Activated CD4-positive, alpha-beta T cell treated with anti-CD3 and anti-CD28 coated beads, Interleukin-2, amount 10 ng/mL, durations not matched to agents 7 days and 5 days (primary cell): ENCODE data around the gene OLIG1. TPM values are rescaled to one million over a fixed set of nuclear protein-coding genes. Genes with fewer than 3 reads are reported as not detected.

ENCODE experiments used
- CTCF ChIA-PET: fragments of 350-600 bp; sonication (Branson Sonifier 250); formaldehyde crosslinking; loops from one replicate; lab custom pipeline; 2021; ENCODE audit warnings: antibody characterized with exemption; lab: Charles Lee
- POLR2A ChIA-PET: fragments of 350-600 bp; sonication (Branson Sonifier 250); formaldehyde crosslinking; loops from one replicate; lab custom pipeline; 2021; ENCODE audit warnings: antibody characterized with exemption; lab: Charles Lee
- DNase-seq: peaks from one replicate; pipeline ENCODE4 v3.0.0-alpha.2; 2020
- H3K27ac Mint-ChIP-seq: one replicate; pipeline ENCODE4 v1.8.0; 2021; ENCODE audit warnings: mild to moderate bottlenecking, moderate library complexity, mixed read lengths
- H3K27me3 Mint-ChIP-seq: one replicate; pipeline ENCODE4 v1.8.0; 2021; ENCODE audit warnings: mixed read lengths
- H3K36me3 Mint-ChIP-seq: one replicate; pipeline ENCODE4 v1.8.0; 2021; ENCODE audit warnings: low read depth, mixed read lengths
- H3K4me1 Mint-ChIP-seq: one replicate; pipeline ENCODE4 v1.8.0; 2021; ENCODE audit warnings: mixed read lengths
- H3K4me3 Mint-ChIP-seq: one replicate; pipeline ENCODE4 v1.8.0; 2021; ENCODE audit warnings: mild to moderate bottlenecking, moderate library complexity, mixed read lengths
- H3K9me3 Mint-ChIP-seq: one replicate; pipeline ENCODE4 v1.8.0; 2021; ENCODE audit warnings: mixed read lengths
- total RNA-seq, 2 experiments: library from RNA; stranded (reverse); gene quantifications; one replicate each; pipeline ENCODE4 v1.2.3, GENCODE V29; 2021

Gene OLIG1
- total RNA-seq, 2 experiments from 2014 or later = not detected

DNA sequence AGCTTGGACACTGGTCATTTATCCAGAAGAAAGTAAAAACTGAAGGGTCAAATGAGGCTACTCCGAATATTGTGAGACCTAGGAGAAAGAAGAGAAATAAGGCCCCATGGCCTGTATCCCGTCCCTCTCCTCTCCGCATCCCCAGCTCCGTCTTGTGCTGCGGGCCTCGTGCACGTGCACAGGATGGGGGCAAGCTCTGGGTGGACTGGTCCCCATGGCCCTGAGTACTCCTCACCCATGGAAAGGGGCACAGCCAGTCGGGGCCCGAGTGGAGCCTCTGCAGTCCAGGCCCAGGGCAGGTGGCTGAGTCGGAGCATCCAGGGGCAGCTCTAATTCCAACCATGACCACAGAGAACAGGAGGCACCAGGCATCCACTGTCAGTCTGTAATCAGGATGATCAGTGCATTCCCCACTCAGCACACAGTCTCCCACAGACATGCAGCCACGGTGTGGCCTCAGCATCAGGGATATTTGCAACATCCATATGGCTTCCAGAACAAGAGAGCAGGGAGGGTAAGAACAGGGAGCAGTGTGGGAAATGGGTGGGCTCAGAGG lies 12.5 kb upstream of the OLIG1 start:
- Mint-ChIP-seq H3K4me1 (peaks cover 12% of the 10 kb centered on the region), H3K27me3 (peaks cover 14% of the 10 kb centered on the region), H3K4me3 (no peak overlapping the region), H3K9me3 (no peaks in the 10 kb centered on the region), H3K27ac (no peak overlapping the region), H3K36me3 (no peaks in the 10 kb centered on the region)
- DNase-seq = no peak
- CTCF ChIA-PET = no interaction called here
- POLR2A ChIA-PET = no interaction called here

GRCh38 chr21:33058527-33058926 lies 11.4 kb upstream of the OLIG1 start:
- DNase-seq = no peak
- ChIA-PET POLR2A (no interaction called here), CTCF (no interaction called here)
- Mint-ChIP-seq H3K36me3 (no peaks in the 10 kb centered on the region), H3K27ac (no peak overlapping the region), H3K9me3 (no peaks in the 10 kb centered on the region), H3K27me3 (peaks cover 19% of the 10 kb centered on the region), H3K4me1 (peaks cover 12% of the 10 kb centered on the region), H3K4me3 (no peak overlapping the region)

GRCh38 chr21:33058957-33059356 lies 11.0 kb upstream of the OLIG1 start:
- no peaks in the 10 kb centered on the region for H3K9me3 Mint-ChIP-seq
- no peaks in the 10 kb centered on the region for H3K36me3 Mint-ChIP-seq
- ChIA-PET POLR2A (no interaction called here), CTCF (interaction anchor here (0.5 kb wide), 1 partner anchor 9 kb away, joined by 3 read pairs; no protein-coding TSS in a partner anchor)
- no peak overlapping the region for H3K27ac Mint-ChIP-seq
- peaks cover 21% of the 10 kb centered on the region for H3K27me3 Mint-ChIP-seq
- H3K4me3 Mint-ChIP-seq = no peak overlapping the region
- peaks cover 12% of the 10 kb centered on the region for H3K4me1 Mint-ChIP-seq
- no peak for DNase-seq

GRCh38 chr21:33059380-33059841 lies 10.5 kb upstream of the OLIG1 start:
- Mint-ChIP-seq H3K27me3 (peaks cover 21% of the 10 kb centered on the region), H3K9me3 (no peaks in the 10 kb centered on the region)
- POLR2A ChIA-PET = no interaction called here

DNA sequence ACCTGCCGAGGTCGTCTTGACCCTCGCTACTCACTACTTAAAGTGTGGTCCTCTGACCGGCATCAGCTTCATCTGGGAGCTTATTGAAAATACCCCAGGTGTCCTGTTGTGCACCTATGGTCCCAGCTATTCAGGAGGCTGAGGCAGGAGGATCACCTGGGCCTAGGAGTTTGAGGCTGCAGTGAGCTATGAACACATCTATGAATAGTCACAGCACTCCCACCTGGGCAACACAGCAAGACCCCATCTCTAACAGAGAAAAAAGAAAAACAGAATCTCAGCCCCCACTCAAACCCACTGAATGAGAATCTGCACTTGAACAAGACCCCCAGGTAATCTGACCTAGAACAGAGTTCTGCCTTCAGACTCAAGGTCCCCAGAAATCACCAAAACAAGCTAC lies 8.7 kb upstream of the OLIG1 start:
- H3K4me1 Mint-ChIP-seq = peaks cover 12% of the 10 kb centered on the region
- CTCF ChIA-PET = no interaction called here
- H3K4me3 Mint-ChIP-seq = no peak overlapping the region
- POLR2A ChIA-PET = no interaction called here
- H3K27me3 Mint-ChIP-seq = peaks cover 31% of the 10 kb centered on the region
- H3K9me3 Mint-ChIP-seq = no peaks in the 10 kb centered on the region
- DNase-seq = no peak
- no peaks in the 10 kb centered on the region for H3K36me3 Mint-ChIP-seq
- no peak overlapping the region for H3K27ac Mint-ChIP-seq

More at GRCh38 chr21:33059380-33059841, 10.5 kb upstream of the OLIG1 start:
- CTCF ChIA-PET = interaction anchor here (0.5 kb wide), 1 partner anchor 10 kb away, joined by 3 read pairs; no protein-coding TSS in a partner anchor
- H3K27ac Mint-ChIP-seq = no peak overlapping the region
- H3K36me3 Mint-ChIP-seq = no peaks in the 10 kb centered on the region
- H3K4me1 Mint-ChIP-seq = peaks cover 12% of the 10 kb centered on the region
- DNase-seq = no peak
- no peak overlapping the region for H3K4me3 Mint-ChIP-seq

- CTCF ChIA-PET = interaction anchor here (0.7 to 1.5 kb wide), 3 partner anchors 11 to 36 kb away, joined by 3 to 4 read pairs (median 3); no protein-coding TSS in a partner anchor
- POLR2A ChIA-PET = no interaction called here
- Mint-ChIP-seq H3K36me3 (no peaks in the 10 kb centered on the region), H3K9me3 (no peaks in the 10 kb centered on the region), H3K4me3 (no peak overlapping the region), H3K27ac (no peak overlapping the region), H3K27me3 (peaks cover 49% of the 10 kb centered on the region), H3K4me1 (peaks cover 12% of the 10 kb centered on the region)
- no peak for DNase-seq
Observed at GRCh38 chr21:33063375-33063883, 6.5 kb upstream of the OLIG1 start.

DNA sequence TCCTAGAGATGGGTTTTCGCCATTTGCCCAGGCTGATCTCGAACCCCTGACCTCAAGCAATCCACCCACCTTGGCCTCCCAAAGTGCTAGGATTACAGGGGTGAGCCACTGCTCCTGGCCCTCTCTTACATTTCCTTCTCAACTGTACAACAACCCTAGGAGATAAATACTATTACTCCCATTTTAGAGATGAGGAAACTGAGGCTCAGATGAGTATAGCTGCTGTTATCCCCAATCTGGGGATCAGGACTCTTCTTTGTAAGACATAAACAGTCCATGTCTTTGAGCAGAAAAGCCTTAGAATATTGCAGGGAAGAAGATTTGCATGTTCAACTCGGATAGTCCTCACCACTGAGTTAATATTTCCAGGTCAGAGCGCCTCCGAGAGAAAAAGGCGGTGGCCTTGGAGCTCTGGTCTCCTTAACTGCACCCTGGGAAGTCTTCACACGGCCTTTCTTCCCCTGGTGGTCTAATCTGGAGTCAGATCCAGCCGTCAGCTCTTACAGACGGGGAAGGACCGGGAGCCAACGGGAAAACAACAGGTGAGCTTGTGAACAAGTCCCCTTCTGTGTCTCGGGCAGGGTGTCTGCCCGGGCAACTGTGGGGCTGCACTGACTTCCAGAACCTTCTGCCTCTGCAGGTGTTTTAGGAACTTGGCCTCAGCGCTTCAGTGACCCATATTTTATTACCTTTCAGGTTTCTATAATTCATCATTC lies 5.9 kb upstream of the OLIG1 start:
- H3K36me3 Mint-ChIP-seq = no peaks in the 10 kb centered on the region
- peaks cover 11% of the 10 kb centered on the region for H3K4me1 Mint-ChIP-seq
- no peak overlapping the region for H3K4me3 Mint-ChIP-seq
- ChIA-PET POLR2A (no interaction called here), CTCF (interaction anchor here (1.4 to 1.5 kb wide), 2 partner anchors 26 to 37 kb away, joined by 3 to 4 read pairs; no protein-coding TSS in a partner anchor)
- H3K27ac Mint-ChIP-seq = no peak overlapping the region
- no peak for DNase-seq
- H3K27me3 Mint-ChIP-seq = peaks cover 55% of the 10 kb centered on the region
- H3K9me3 Mint-ChIP-seq = no peaks in the 10 kb centered on the region

DNA sequence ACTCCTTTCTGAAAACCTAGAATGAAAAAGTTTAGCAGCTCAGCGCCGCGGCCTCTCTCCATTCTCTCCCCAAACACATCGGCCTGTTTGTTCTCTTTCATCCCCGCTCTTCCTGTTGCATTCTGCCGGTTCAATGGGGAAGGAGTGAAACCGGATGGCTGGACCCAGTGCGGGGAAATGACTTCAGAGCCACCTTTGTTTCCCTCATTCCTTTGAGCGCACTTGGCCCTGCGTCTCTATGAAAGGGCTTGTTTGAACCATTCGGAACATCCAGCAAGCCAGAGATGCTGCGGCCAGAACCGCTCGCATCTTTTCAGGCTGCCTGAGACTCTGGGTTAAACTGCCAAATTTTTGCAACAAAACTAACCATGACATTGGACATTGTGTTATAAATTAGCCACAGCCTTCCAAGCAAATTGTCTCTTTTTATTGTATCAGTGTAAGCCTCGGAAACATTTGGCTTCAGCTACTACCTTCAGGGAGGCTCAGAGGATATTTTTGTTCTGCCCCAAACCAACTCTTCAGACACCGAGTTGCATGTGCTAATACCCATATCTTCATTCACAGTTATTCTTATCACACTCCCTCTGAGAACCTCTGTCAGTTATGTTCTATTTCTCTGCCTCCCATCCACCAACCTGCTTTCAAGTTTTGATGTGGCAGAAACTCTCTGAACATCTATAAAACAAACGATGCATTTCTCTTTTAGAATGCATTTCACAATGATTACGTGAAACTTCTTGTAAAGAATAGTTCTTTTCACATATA lies 5.1 kb upstream of the OLIG1 start:
- Mint-ChIP-seq H3K27me3 (peaks cover 62% of the 10 kb centered on the region), H3K27ac (no peak overlapping the region), H3K9me3 (no peaks in the 10 kb centered on the region), H3K4me1 (peaks cover 10% of the 10 kb centered on the region), H3K36me3 (peaks cover 3% of the 10 kb centered on the region), H3K4me3 (no peak overlapping the region)
- CTCF ChIA-PET = interaction anchor here (1.5 kb wide), 1 partner anchor 26 kb away, joined by 3 read pairs; no protein-coding TSS in a partner anchor
- POLR2A ChIA-PET = no interaction called here
- no peak for DNase-seq

DNA sequence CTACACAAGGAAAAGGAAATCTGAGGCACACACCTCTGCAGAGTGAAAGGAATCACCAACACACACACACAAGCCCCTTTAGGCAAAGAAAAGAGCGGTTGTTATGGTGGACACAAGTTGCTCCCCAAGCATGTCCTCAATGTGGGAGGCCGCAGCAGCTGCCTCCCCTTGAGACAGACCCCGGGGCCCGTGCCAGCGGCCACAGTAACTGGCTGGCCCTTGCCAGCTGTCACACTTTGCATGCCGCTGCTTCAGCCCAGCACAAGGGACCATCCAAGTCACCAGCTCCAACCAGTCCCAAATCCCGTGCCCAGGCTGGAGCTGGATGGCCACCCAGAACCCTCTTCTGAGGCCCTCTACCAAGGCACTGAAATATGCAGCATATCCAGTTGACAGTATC lies 2.9 kb upstream of the OLIG1 start:
- no peaks in the 10 kb centered on the region for H3K9me3 Mint-ChIP-seq
- peaks cover 18% of the 10 kb centered on the region for H3K4me1 Mint-ChIP-seq
- ChIA-PET POLR2A (no interaction called here), CTCF (no interaction called here)
- no peak overlapping the region for H3K4me3 Mint-ChIP-seq
- H3K36me3 Mint-ChIP-seq = peaks cover 3% of the 10 kb centered on the region
- peaks cover 67% of the 10 kb centered on the region for H3K27me3 Mint-ChIP-seq
- no peak for DNase-seq
- no peak overlapping the region for H3K27ac Mint-ChIP-seq

DNA sequence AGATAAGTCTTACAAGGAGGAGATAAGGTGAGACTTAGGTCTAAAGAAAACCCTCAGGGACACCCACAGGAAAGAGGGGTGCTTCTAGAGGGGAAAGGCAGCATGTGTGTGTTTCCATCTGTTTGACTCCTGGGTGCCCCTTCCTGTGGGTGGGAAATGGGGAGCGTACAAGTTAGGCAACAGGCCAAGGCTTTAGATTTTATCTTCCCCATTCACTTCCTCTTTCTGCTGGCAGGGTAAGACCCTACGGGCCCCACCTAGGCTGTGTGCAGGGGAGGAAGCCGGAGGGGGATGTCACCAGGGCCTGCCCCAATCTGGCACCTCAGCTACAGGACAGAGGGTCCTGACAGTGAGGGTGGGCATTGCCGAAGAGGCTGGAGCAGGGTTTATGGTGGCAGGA lies 2.5 kb upstream of the OLIG1 start:
- DNase-seq = no peak
- Mint-ChIP-seq H3K4me1 (peaks cover 19% of the 10 kb centered on the region), H3K36me3 (peaks cover 3% of the 10 kb centered on the region), H3K9me3 (no peaks in the 10 kb centered on the region), H3K27ac (no peak overlapping the region), H3K27me3 (peaks cover 70% of the 10 kb centered on the region), H3K4me3 (no peak overlapping the region)
- CTCF ChIA-PET = no interaction called here
- POLR2A ChIA-PET = no interaction called here

- Mint-ChIP-seq H3K4me3 (no peak overlapping the region), H3K36me3 (peaks cover 3% of the 10 kb centered on the region), H3K27me3 (peaks cover 79% of the 10 kb centered on the region), H3K9me3 (no peaks in the 10 kb centered on the region), H3K27ac (no peak overlapping the region), H3K4me1 (peaks cover 19% of the 10 kb centered on the region)
- DNase-seq = no peak
- ChIA-PET POLR2A (no interaction called here), CTCF (no interaction called here)
Observed at GRCh38 chr21:33069243-33069642, 698 bp upstream of the OLIG1 start.

DNA sequence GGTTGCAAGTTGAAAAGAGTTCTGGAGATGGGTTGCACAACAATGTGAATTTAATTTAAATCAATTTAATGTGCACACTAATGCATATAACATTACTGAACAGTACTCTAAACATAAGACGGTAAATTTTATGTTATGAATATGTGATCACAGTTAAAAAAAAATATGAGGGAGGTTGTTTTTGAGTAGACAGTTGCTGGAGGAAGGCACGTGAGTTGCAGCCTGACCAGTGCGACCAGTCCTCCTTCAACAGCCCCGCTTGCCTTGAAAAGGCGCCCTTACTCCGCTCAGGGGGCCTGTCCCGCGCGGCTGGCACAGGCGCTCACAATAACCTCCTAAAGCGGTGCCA lies 322 bp upstream of the OLIG1 start:
- Mint-ChIP-seq H3K27me3 (peaks cover 80% of the 10 kb centered on the region), H3K4me3 (no peak overlapping the region), H3K36me3 (peaks cover 3% of the 10 kb centered on the region), H3K9me3 (no peaks in the 10 kb centered on the region), H3K4me1 (peaks cover 19% of the 10 kb centered on the region), H3K27ac (no peak overlapping the region)
- no peak for DNase-seq
- POLR2A ChIA-PET = no interaction called here
- CTCF ChIA-PET = no interaction called here

GRCh38 chr21:33070744-33070997 lies 730 bp downstream of the OLIG1 start:
- ChIA-PET POLR2A (no interaction called here), CTCF (no interaction called here)
- no peak for DNase-seq
- no peak overlapping the region for H3K27ac Mint-ChIP-seq
- H3K4me3 Mint-ChIP-seq = no peak overlapping the region
- H3K36me3 Mint-ChIP-seq = peaks cover 3% of the 10 kb centered on the region
- peaks cover 82% of the 10 kb centered on the region for H3K27me3 Mint-ChIP-seq
- peaks cover 19% of the 10 kb centered on the region for H3K4me1 Mint-ChIP-seq
- H3K9me3 Mint-ChIP-seq = no peaks in the 10 kb centered on the region
